ENCODE measurements around the gene CDNF. TPM values are rescaled to one million over a fixed set of nuclear protein-coding genes. Genes with fewer than 3 reads are reported as not detected.
A peak's percentile ranks its signal among the peaks of the same experiment; 100 is the strongest.
"Not testable (repeated sequence)": the region's sequence is repeated elsewhere in the genome, so short reads cannot be mapped to it uniquely, and the experiment has no call there.

The CDNF gene
- total RNA-seq = under 1 TPM; 0.50 to 0.94 TPM

DNA sequence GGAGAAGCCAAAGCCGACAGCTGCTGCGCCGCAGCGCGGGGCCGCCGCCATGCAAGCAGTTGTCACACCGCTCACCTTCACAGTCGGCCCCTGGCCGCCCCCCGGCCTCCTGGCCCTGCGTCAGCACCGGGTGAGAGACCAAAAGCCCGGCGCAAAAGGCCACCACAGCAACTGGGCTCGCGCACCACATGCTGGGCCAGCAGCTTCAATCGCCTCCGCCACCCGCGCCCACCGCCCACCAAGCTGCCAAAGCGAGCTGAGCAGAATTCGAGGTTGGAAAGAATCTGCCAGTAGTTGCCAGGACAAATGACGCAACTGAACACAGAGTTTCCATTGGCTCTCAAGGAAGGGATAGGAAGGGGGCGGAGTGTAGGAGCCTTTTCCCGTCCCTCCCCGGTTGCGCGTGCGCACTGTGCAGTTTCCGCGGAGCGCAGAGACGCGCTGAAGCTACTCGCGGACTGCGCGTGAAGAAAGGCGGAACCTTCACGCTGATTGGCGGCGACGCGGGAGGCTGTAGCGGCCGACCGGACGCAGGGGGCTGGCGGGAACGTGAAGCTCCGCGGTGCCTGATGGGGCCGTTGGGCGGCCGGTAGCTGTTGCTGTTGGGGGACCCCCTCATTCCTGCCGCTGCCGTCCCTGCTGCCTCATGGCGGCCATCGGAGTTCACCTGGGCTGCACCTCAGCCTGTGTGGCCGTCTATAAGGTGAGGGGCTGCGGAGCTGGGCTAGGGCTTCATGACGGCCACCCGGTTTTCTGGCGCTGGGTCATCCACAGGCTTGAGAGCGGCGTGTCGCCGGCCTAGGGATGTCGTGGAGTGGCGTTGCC, at the start of gene CDNF, which contains the start of the genes HSPA14 and MSANTD7:
Gene CDNF (minus strand): TSS at position 281 of the 825 bp plus-strand sequence. CDS start 91 bp downstream, at position 190.
Gene HSPA14 (plus strand): TSS at position 550 of the 825 bp plus-strand sequence. CDS start 97 bp downstream, at position 647.
Gene MSANTD7 (plus strand): TSS at position 550 of the 825 bp plus-strand sequence. CDS start 3,979 bp downstream, outside the sequence.
- ATAC-seq = peak; percentile 95
- no peaks in the 10 kb centered on the region for H3K9me3 Mint-ChIP-seq (ENCODE audit: low read depth)
- H3K27me3 Mint-ChIP-seq = no peaks in the 10 kb centered on the region
- H3K27ac Mint-ChIP-seq = peak within 1 kb of the TSS; percentile 94
- DNase-seq = peak; percentile 99
- peaks cover 22% of the 10 kb centered on the region for H3K4me1 Mint-ChIP-seq
- peak within 1 kb of the TSS; percentile 95 for H3K4me3 Mint-ChIP-seq
- peaks cover 30% of the 10 kb centered on the region for H3K36me3 Mint-ChIP-seq
- CTCF ChIA-PET = interaction anchor here (0.8 to 4.1 kb wide), 19 partner anchors 10 to 339 kb away, joined by 3 to 18 read pairs (median 4); partner anchors contain the start of gene SUV39H2

DNA sequence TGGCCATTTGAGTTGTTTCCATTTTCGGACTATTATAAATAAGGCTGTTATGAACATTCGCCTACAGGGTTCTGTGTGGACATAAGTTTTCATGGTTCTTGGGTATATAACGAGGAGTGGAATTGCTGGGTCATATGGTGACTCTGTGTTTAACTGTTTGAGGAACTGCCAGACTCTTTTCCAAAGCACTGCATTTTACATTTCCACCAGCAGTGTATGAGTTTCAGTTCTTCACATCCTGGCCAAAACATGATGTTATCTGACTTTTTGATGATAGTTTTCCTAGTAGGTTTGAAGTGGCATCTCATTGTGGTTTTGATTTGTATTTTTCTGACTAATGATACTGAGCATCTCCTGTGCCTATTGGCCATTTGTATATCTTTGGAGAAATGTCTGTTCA, 46.2 kb upstream of the CDNF start:
- Mint-ChIP-seq H3K4me1 (peaks cover 29% of the 10 kb centered on the region), H3K27me3 (no peaks in the 10 kb centered on the region), H3K4me3 (no peak overlapping the region), H3K36me3 (peaks cover 12% of the 10 kb centered on the region), H3K9me3 (ENCODE audit: low read depth) (no peaks in the 10 kb centered on the region), H3K27ac (peak overlapping the region; percentile 21)
- DNase-seq (no peak), ATAC-seq (peak; percentile 48)
- CTCF ChIA-PET = interaction anchor here (1.6 kb wide), 1 partner anchor 68 kb away, joined by 7 read pairs; no protein-coding TSS in a partner anchor

DNA sequence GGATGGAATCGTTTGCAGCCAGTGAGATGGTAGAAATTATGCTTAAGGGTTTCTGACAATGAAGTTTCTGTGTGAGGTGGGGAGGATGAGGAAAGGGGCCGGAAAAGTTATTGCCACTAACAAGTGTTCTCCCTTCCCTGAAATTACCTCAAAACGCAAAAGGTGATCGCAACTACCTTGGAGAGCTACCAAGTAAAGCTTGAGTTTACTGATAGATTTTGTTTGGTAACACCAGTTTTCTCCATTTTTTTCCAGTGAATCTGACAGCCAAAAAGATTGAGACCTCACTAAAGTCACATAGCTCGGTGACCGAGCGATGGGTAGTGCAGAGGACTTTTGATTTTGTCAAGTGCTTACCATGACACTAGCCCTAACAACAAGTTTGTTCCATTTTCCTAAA, 42.4 kb upstream of the CDNF start:
- Mint-ChIP-seq H3K9me3 (ENCODE audit: low read depth) (no peaks in the 10 kb centered on the region), H3K36me3 (peaks cover 12% of the 10 kb centered on the region), H3K27ac (peak overlapping the region; percentile 91), H3K27me3 (no peaks in the 10 kb centered on the region), H3K4me3 (peak overlapping the region; percentile 95), H3K4me1 (peaks cover 44% of the 10 kb centered on the region)
- DNase-seq (no peak), ATAC-seq (no peak)
- CTCF ChIA-PET = interaction anchor here (1.1 to 3.6 kb wide), 5 partner anchors 9 to 311 kb away, joined by 3 to 14 read pairs (median 3); no protein-coding TSS in a partner anchor

DNA sequence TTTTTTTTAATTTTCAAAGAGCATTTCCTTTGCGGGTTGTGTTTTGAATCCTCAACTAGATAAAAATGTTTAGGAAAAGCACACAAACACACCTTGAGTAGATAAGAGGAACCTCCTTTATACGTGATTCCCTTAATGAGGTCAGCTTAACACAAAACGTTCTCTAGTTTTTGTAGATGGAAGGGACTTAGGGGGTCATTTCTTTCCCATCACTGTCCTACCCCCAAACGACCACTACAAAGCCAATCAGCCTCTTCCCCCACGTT, 42.0 kb upstream of the CDNF start:
- CTCF ChIA-PET = interaction anchor here (1.0 to 3.6 kb wide), 5 partner anchors 9 to 310 kb away, joined by 3 to 14 read pairs (median 3); no protein-coding TSS in a partner anchor
- peaks cover 12% of the 10 kb centered on the region for H3K36me3 Mint-ChIP-seq

DNA sequence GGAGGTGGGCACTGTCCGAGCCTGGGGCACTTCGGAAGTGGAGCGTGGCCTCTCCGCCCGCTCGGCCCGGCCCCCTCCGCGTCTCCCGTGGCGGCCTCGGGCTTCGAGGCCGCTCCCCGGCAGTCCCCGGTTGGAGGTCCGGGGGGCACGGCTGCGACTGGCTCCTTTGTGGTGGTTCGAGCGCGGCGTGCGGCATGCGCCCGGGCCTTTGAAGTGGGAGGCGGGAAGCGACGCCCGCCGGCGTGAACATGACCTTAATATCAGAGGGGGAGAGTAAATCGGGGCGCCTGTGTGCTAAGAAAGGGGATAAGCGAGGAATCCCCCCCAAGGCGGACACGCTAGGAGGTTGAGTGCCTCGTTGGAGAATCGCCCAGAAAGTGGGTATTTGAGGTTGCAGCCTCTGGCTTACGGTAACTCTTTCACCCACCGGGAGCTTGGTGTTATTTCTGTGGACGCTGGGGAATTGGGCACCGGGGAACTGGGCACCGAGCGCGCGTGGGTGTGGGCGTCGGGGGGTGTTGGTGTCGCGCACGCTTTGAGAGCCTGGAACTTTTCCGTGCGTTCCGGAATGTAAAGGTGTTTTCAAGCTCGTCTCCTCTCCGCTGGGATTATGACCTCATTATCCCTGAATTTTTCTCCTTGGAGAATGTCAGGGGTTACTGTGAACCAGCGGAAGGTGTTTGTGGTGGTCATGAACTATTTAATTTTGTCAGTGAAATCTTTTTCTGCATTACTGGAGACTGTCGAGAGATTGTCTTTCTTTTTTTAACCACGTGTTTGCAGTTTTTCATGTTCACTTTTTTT, 41.5 kb upstream of the CDNF start:
- ATAC-seq (no peak), DNase-seq (peak; percentile 56)
- Mint-ChIP-seq H3K27ac (peak overlapping the region; percentile 91), H3K4me1 (peaks cover 44% of the 10 kb centered on the region), H3K4me3 (peak overlapping the region; percentile 95), H3K9me3 (ENCODE audit: low read depth) (no peaks in the 10 kb centered on the region), H3K36me3 (peaks cover 12% of the 10 kb centered on the region), H3K27me3 (no peaks in the 10 kb centered on the region)
- CTCF ChIA-PET = interaction anchor here (0.8 to 3.6 kb wide), 10 partner anchors 8 to 310 kb away, joined by 3 to 14 read pairs (median 4); partner anchors contain the start of genes CDNF, DCLRE1C, HSPA14 and MSANTD7

More for the DNA sequence above, 42.0 kb upstream of the CDNF start:
- H3K9me3 Mint-ChIP-seq (ENCODE audit: low read depth) = no peaks in the 10 kb centered on the region
- no peaks in the 10 kb centered on the region for H3K27me3 Mint-ChIP-seq
- no peak for ATAC-seq
- H3K27ac Mint-ChIP-seq = peak overlapping the region; percentile 91
- no peak for DNase-seq
- H3K4me1 Mint-ChIP-seq = peaks cover 44% of the 10 kb centered on the region
- H3K4me3 Mint-ChIP-seq = peak overlapping the region; percentile 95

DNA sequence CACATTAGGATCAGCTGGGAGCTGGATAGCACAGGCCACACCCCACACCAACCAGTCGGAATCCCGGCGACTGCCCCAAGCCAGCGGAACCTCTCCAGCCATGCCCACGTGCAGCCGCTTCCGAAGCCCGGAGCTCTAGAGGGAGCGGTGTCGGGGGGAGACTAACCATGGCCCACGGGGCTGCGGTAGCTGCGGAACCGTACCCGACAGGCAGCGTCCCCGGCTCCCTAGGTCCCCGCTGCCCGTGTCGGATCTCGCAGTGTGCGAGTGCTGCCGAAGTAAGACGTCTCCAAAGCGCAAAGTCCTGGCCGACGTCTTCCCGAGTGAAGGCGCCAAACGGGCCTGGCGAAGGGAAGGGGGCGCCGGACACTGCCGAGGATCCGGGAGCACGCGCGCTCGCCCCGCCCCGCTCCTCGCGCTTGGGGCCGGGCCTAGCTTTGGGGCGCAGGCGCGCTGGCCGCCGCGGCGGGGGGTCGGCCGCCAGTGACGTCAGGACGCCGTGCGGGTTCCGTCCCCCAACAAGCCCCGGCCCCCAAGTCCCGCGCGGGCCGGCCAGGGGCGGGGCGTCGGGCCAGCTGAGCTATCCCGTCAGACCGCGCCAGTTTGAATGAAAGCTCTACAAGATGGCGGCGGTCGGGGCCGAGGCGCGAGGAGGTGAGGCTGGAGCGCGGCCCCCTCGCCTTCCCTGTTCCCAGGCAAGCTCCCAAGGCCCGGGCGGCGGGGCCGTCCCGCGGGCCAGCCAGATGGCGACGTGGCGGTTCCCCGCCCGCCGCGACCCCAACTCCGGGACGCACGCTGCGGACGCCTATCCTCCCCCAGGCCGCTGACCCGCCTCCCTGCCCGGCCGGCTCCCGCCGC, 40.7 kb upstream of the CDNF start, which contains the start of gene SUV39H2:
Gene SUV39H2 (plus strand): TSS at position 601 of the 858 bp plus-strand sequence. CDS start 23 bp downstream, at position 624.
- peak within 1 kb of the TSS; percentile 91 for H3K27ac Mint-ChIP-seq
- H3K27me3 Mint-ChIP-seq = no peaks in the 10 kb centered on the region
- DNase-seq = peak; percentile 96
- H3K4me3 Mint-ChIP-seq = peak within 1 kb of the TSS; percentile 95
- peaks cover 10% of the 10 kb centered on the region for H3K36me3 Mint-ChIP-seq
- peaks cover 46% of the 10 kb centered on the region for H3K4me1 Mint-ChIP-seq
- CTCF ChIA-PET = interaction anchor here (0.7 to 3.6 kb wide), 12 partner anchors 7 to 336 kb away, joined by 3 to 14 read pairs (median 4); partner anchors contain the start of genes CDNF, DCLRE1C, HSPA14 and MSANTD7
- no peaks in the 10 kb centered on the region for H3K9me3 Mint-ChIP-seq (ENCODE audit: low read depth)
- peak; percentile 93 for ATAC-seq

DNA sequence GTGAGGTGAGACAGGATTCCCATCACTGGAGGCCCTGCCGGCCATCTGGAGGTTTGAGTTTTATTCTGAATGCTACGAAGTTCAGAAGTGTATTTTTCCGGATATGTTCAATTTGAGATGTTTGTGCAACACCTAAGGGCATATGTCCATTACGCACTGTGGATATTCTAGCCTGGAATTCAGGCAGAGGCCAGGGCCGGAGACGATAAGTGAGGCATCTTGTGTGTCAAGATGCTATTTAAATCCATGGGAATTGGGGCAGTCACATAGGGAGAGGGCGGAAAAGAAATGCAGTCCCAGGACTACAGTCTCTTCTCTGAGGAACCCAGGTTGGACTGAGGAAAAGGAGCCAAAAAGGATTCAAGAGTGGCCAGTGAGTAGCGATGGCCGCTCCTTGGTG, 38.9 kb upstream of the CDNF start:
- Mint-ChIP-seq H3K9me3 (ENCODE audit: low read depth) (no peaks in the 10 kb centered on the region), H3K27ac (no peak overlapping the region), H3K4me3 (peak overlapping the region; percentile 95), H3K27me3 (no peaks in the 10 kb centered on the region), H3K36me3 (peaks cover 1% of the 10 kb centered on the region), H3K4me1 (peaks cover 41% of the 10 kb centered on the region)
- CTCF ChIA-PET = interaction anchor here (2.0 to 2.6 kb wide), 2 partner anchors 38 to 76 kb away, joined by 9 to 13 read pairs; partner anchors contain the start of genes CDNF, DCLRE1C, HSPA14 and MSANTD7
- ATAC-seq = no peak
- DNase-seq = no peak

DNA sequence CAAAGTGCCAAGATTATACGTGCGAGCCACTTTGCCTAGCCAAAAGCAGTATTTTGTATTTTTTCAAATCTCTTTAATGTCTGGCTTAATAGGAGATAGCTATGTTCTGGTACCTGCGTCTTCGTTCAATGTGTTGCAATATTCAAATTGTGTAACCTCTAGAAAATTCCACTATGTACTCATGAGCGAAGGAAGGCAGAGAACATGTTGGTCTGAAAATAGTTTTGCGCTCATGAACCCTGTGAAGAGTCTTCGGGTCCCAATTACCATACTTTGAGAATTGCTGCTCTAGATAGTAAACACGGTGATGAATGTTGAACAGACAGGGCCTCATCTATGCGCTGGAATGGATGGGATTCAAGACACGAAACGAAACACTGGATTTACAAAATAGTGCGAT, 38.1 kb upstream of the CDNF start:
- Mint-ChIP-seq H3K4me1 (peaks cover 34% of the 10 kb centered on the region), H3K27ac (no peak overlapping the region), H3K36me3 (peaks cover 5% of the 10 kb centered on the region), H3K27me3 (no peaks in the 10 kb centered on the region), H3K4me3 (no peak overlapping the region), H3K9me3 (ENCODE audit: low read depth) (no peaks in the 10 kb centered on the region)
- DNase-seq (no peak), ATAC-seq (no peak)
- CTCF ChIA-PET = no interaction called here

DNA sequence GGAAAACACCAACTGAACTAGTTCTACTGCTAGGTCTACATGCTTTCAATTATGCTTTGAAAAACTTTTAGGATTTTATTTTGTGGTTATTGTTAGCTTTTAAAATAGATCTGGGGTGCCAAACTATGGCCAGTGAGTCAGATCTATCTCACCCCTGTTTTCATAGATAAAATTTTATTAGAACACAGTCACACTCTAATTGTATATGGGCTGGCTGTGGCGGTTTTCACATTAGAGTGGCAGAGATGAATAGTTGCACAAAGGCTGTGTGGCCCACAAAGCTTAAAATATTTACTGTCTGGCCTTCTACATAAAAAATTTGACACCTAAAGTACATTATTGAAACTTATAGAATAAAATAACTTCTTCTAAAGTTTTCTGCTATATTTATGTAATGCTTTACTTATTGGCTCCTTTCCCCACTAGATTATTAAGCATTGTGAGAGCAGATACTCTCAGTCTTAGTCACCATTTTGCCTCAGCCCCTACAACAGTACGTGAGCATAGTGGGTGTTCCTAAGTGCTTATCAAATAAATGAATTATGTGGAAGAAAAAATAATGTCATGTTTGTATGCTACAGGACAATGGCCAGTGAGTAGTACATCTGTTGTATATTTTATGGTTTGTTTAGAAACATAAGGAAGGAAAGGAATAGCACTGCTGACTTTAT, 35.4 kb upstream of the CDNF start:
- Mint-ChIP-seq H3K9me3 (ENCODE audit: low read depth) (no peaks in the 10 kb centered on the region), H3K36me3 (peaks cover 15% of the 10 kb centered on the region), H3K4me1 (peaks cover 22% of the 10 kb centered on the region), H3K27ac (no peak overlapping the region), H3K4me3 (no peak overlapping the region), H3K27me3 (no peaks in the 10 kb centered on the region)
- ATAC-seq (no peak), DNase-seq (no peak)
- CTCF ChIA-PET = interaction anchor here (0.6 to 0.9 kb wide), 2 partner anchors 88 to 98 kb away, joined by 3 read pairs; no protein-coding TSS in a partner anchor

DNA sequence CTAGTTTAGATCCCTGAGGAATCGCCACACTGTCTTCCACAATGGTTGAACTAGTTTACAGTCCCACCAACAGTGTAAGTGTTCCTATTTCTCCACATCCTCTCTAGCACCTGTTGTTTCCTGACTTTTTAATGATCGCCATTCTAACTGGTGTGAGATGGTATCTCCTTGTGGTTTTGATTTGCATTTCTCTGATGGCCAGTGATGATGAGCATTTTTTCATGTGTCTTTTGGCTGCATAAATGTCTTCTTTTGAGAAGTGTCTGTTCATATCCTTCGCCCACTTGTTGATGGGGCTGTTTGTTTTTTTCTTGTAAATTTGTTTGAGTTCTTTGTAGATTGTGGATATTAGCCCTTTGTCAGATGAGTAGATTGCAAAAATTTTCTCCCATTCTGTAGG, 27.0 kb upstream of the CDNF start:
- CTCF ChIA-PET = not testable (repeated sequence)

DNA sequence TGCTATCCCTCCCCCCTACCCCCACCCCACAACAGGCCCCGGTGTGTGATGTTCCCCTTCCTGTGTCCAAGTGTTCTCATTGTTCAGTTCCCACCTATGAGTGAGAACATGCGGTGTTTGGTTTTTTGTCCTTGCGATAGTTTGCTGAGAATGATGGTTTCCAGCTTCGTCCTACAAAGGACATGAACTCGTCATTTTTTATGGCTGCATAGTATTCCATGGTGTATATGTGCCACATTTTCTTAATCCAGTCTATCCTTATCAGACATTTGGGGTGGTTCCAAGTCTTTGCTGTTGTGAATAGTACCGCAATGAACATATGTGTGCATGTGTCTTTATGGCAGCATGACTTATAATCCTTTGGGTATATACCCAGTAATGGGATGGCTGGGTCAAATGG, 26.6 kb upstream of the CDNF start:
- CTCF ChIA-PET; H3K27me3 Mint-ChIP-seq; H3K4me1 Mint-ChIP-seq; H3K27ac Mint-ChIP-seq; ATAC-seq; DNase-seq; H3K4me3 Mint-ChIP-seq; H3K9me3 Mint-ChIP-seq (ENCODE audit: low read depth): not testable (repeated sequence)
- H3K36me3 Mint-ChIP-seq = peaks cover 46% of the 10 kb centered on the region

More for the DNA sequence above, 27.0 kb upstream of the CDNF start:
- not testable (repeated sequence) for ATAC-seq; H3K4me3 Mint-ChIP-seq; H3K4me1 Mint-ChIP-seq; H3K27me3 Mint-ChIP-seq; DNase-seq; H3K27ac Mint-ChIP-seq; H3K9me3 Mint-ChIP-seq (ENCODE audit: low read depth)
- H3K36me3 Mint-ChIP-seq = peaks cover 48% of the 10 kb centered on the region

DNA sequence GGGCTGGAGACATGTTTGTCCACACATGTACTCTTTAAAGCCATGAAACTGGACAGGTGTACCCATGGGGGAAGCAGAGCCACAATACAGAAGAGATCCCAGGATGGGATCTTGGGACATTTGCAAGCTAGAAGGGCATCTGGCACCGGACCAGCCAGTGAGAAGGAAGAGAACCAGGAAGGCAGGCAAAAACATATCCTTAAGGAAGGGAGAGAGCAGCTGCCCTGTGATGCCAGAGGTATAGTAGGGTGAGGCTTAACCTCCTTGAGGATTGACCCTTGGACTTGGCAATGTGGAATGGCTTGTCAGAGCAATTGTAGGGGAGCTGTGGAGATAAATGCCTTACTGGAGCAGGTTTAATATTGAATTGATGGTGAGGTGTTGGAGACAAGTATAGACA, 23.0 kb upstream of the CDNF start:
- H3K4me1 Mint-ChIP-seq = no peaks in the 10 kb centered on the region
- no peaks in the 10 kb centered on the region for H3K9me3 Mint-ChIP-seq (ENCODE audit: low read depth)
- ATAC-seq (no peak), DNase-seq (no peak)
- H3K27me3 Mint-ChIP-seq = no peaks in the 10 kb centered on the region
- CTCF ChIA-PET = no interaction called here
- peaks cover 44% of the 10 kb centered on the region for H3K36me3 Mint-ChIP-seq
- no peak overlapping the region for H3K4me3 Mint-ChIP-seq
- H3K27ac Mint-ChIP-seq = no peak overlapping the region
